ENCODE data around the gene NAA80.

Gene NAA80

GRCh38 chr3:50326182-50326541, 27.0 kb upstream of the NAA80 start:
- no peak for ATAC-seq
- TF ChIP-seq ZNF565 (CRISPR knock-in tag; conservative IDR thresholded peaks at IDR 0.05; ENCODE audit: low read depth) (no peak), RARB (CRISPR knock-in tag; IDR thresholded peaks at IDR 0.05) (no peak), BACH2 (CRISPR knock-in tag; IDR thresholded peaks at IDR 0.05; ENCODE audit: borderline replicate concordance) (no peak), ISL1 (CRISPR knock-in tag; IDR thresholded peaks at IDR 0.05) (no peak), PPARA (CRISPR knock-in tag; IDR thresholded peaks at IDR 0.05; ENCODE audit: borderline replicate concordance) (no peak), CSRNP3 (CRISPR knock-in tag; IDR thresholded peaks at IDR 0.05) (no peak), OSR1 (CRISPR knock-in tag; IDR thresholded peaks at IDR 0.05) (no peak), ZC3H10 (CRISPR knock-in tag; IDR thresholded peaks at IDR 0.05) (no peak), TSHZ2 (CRISPR knock-in tag; IDR thresholded peaks at IDR 0.05) (no peak), SNAI2 (CRISPR knock-in tag; IDR thresholded peaks at IDR 0.05) (no peak), POU6F1 (CRISPR knock-in tag; IDR thresholded peaks at IDR 0.05; ENCODE audit: borderline replicate concordance, low read depth) (no peak), GLIS3 (CRISPR knock-in tag; IDR thresholded peaks at IDR 0.05) (no peak), PATZ1 (CRISPR knock-in tag; IDR thresholded peaks at IDR 0.05; ENCODE audit: borderline replicate concordance) (no peak), ESRRG (CRISPR knock-in tag; IDR thresholded peaks at IDR 0.05) (no peak), ZFP3 (CRISPR knock-in tag; IDR thresholded peaks at IDR 0.05) (no peak), CSDC2 (CRISPR knock-in tag; IDR thresholded peaks at IDR 0.05) (no peak)

GRCh38 chr3:50325497-50326181, 26.4 kb upstream of the NAA80 start:
- TF ChIP-seq ESRRG (CRISPR knock-in tag; IDR thresholded peaks at IDR 0.05) (no peak), PATZ1 (CRISPR knock-in tag; IDR thresholded peaks at IDR 0.05; ENCODE audit: borderline replicate concordance) (no peak), OSR1 (CRISPR knock-in tag; IDR thresholded peaks at IDR 0.05) (no peak), POU6F1 (CRISPR knock-in tag; IDR thresholded peaks at IDR 0.05; ENCODE audit: borderline replicate concordance, low read depth) (no peak), TCF4 (CRISPR knock-in tag; IDR thresholded peaks at IDR 0.05; ENCODE audit: borderline replicate concordance) (no peak), CREB5 (CRISPR knock-in tag; IDR thresholded peaks at IDR 0.05; ENCODE audit: low read depth) (no peak), ZC3H10 (CRISPR knock-in tag; IDR thresholded peaks at IDR 0.05) (no peak), CSRNP3 (CRISPR knock-in tag; IDR thresholded peaks at IDR 0.05) (no peak), TOX (CRISPR knock-in tag; IDR thresholded peaks at IDR 0.05; ENCODE audit: borderline replicate concordance) (no peak), GLIS3 (CRISPR knock-in tag; IDR thresholded peaks at IDR 0.05) (no peak), CSDC2 (CRISPR knock-in tag; IDR thresholded peaks at IDR 0.05) (no peak), SNAI2 (CRISPR knock-in tag; IDR thresholded peaks at IDR 0.05) (no peak), TSHZ2 (CRISPR knock-in tag; IDR thresholded peaks at IDR 0.05) (no peak), ZNF70 (CRISPR knock-in tag; IDR thresholded peaks at IDR 0.05) (no peak), ZNF565 (CRISPR knock-in tag; conservative IDR thresholded peaks at IDR 0.05; ENCODE audit: low read depth) (no peak)
- ATAC-seq: no peak

Measured in SK-N-SH treated with all-trans-retinoic acid at 6 μM for 48 hours (cell line).